Stimulated activated CD4-positive, alpha-beta T cell treated with anti-CD3 and anti-CD28 coated beads, TNF-alpha, amount 100 ng/mL, for 48 hours (primary cell): ENCODE data around the gene CEP112.
A peak's percentile ranks its signal among the peaks of the same experiment; 100 is the strongest.

Experiments used
- DNase-seq, 3 donors: peaks; one replicate each; pipeline ENCODE4 v3.0.0-alpha.2; 2020; ENCODE audit warnings: low read depth in 3 of 3

CEP112 gene

DNA sequence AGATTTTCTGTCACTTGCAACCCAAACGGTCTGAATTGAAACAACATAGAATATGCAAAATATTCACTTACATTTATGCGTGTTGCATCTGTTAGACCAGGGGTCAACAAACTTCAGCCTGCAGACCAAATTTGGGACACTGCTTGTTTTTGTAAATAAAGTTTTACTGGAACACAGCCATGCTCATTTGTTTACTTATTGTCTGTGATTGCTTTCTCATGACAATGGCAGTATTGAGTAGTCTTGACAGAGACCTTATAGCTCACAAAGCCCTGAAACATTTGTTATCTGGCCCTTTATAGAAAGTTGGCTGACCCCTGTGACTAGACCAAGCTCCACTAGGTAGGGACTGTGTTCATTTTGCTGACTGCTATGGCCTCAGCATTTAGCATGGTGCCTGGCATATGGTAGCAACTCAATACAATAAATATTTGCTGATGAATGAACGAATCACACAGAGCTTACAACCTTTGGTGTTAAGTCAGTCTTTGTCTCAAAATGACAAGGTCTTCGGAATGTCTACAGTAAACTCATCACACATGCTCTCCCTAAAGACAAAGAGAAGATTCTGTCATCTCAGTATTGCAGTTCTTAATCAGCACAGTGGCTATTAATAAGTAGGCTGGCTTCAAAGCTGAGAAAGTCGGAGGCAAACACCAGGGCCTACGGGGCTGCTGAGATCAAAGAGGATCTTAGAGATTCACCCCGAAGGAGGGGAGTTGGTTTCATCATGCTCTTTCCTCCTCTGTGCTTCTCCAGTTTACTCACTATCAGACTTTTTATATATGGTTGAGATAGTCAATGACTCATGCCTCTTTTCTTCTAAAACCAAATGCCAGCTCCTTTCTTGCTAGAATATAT lies 535.3 kb downstream of the CEP112 start:
- DNase-seq: peak; percentile 26 to 66 (median 30)

DNA sequence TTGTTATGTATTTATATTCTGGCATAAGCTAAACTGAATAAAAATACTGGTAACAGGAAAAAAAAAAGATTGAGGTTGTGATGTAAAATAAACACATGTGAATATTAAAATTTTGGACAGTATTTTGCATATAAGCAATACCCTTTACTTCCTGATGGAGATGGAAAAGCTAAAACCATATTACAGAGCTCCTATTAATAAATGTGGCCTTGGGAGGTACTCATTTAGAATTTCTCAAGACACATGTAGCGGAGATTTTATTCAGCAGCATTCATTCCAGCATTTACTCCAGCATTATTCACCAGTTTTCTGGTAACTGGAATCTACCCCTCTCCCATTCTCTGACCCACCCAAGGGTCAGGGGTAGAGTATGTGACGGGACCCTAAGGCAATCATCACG lies 536.2 kb downstream of the CEP112 start:
- DNase-seq: no peak

- no peak for DNase-seq
Observed at GRCh38 chr17:65644545-65644944, 547.4 kb downstream of the CEP112 start.

DNA sequence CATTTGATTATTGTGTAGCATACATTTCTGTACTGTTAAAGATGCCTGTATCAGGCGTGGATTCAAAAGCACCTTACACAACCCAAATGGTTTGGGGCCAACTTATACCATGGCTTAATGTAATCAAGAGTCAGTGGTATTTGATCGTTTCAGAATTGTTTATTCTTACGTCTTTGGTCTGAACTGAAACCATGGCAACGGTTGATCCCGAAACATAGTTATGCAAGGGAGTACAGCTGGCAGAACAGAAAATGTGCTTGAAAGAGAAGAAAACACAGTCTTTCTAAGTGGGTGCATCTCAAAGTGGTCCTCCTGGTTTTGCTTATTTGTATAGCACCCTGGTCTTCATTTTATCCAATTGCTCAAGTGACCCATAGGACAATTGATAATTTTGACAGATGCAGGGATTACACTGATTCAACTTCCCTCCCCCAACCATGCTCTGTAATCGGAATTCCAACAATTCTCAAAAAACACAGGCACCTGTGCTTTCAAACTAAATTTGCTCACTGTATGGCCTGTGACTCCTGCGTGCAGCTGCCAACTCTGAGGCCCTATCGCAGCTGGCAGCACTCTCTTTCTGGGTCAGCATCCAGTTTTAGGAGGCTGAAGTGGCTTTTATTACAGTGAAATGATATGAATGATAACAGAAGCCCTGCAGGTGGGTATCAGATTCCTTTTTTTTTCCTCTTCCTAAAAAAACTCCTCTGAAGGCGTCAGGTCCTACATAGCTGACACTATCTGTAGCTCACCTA lies 553.5 kb downstream of the CEP112 start:
- DNase-seq: no peak

GRCh38 chr17:65637786-65638185 lies 554.1 kb downstream of the CEP112 start:
- no peak for DNase-seq

DNA sequence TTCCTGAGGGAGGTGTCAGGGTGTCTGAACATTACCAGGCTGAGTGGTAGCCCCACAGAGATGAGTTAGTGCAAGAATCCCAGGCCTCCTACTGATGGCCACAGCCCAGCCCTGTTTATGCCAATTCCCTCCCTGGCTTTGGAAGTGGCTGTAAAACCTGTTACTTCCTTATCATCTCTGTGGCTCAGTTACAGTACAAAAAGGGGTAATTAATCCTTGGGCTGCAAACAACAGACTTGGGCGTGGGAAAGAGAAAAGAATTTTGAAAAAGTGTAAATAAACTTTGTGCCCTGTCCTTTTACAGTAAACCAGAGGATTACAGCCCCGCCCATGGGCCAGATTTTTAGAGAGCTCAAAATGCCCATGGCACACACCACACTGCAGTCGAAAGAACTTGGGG lies 557.4 kb downstream of the CEP112 start:
- no peak for DNase-seq

DNA sequence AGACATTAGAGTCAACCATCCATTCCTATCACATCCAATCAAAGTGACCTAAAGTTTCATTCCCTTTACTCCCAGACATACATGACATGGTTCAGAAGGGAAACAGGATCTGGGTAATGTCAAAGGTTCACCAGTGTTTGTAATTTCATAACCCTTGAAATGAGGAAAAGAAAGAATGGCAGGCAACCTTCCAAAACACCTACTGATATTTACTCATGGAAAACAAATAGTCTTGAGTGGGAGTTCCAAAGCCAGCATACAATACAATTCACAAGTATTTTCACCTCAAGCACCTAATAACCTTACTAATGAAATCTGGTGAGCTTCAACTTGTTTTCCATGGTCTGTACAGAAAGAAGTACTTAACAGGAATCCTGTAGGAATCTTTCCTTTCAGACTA lies 557.9 kb downstream of the CEP112 start:
- DNase-seq: no peak

DNA sequence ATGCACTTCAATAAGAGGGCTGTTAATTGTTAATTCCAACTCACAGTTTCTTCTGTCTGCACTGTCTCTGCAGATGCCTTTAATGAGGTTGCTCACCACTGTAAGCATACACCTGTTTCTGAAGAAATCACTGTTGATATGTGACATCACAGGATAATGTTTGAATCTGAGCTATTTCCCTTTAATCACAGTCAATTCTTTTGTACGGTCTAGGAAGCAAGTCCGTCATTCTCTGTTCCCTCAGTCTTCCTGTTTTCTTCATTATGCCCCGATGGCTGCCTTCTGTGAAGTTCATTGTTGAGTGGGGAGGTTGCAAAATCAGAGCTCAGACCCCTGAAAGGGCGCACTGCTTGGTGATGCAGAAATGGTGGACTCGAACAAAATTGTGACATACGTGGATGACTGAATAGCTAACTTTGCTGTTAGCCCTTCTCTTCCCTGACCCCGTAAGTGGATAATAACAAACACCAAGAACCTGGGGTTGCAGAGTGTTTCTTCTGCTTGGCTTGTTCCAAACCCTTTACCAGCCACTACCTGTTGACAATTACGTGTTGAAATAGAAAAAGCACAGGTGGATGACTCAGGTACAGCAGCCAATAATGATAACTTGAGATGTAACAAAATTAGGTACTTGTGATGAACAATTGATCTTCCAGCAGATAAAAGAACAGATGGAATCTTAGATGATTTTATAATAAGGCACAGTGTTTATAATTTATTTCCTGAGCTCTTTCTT lies 558.6 kb downstream of the CEP112 start:
- no peak for DNase-seq

- DNase-seq: no peak
Observed at GRCh38 chr17:65630502-65630901, 561.4 kb downstream of the CEP112 start.

DNA sequence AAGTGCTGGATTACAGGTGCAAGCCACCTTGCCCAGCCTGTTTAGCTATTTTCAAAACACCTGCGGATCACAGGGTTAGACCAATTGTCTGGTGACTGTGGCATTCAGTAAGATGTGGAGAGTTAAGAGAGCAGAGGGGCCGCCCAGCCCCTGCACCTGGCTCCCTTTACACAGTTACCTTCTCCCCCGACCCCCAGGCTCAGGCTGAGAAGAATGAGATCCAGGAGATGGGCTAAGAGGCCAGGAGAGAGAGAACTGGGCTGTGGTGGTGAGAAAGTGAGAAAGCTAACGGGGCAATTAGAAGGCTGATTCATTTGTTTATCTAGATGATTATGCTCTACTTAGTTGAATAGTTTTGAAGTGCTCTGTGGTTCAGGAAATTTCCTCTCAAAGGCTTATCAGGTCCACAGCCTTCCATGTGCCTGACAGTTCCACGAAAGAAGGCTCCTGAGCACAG lies 562.7 kb downstream of the CEP112 start:
- DNase-seq: no peak

DNA sequence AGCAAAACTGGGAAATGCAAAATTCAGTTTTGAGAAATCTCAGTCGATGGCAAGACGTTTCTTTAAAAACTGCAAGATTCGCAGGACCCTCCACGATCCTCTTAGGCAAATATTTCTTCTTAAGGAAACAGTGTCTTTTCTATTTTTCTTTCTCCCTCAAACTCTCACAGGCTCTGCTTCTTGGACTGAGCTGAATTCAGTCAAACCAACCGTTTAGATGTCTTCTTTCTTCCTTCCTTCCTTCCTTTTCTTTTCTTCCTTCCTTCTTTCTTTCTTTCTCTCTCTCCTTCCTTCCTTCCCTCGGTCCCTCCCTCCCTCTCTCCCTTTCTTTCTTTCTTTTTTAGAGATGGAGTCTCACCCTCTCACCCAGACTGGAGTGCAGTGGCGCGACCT lies 563.3 kb downstream of the CEP112 start:
- DNase-seq: no peak

DNA sequence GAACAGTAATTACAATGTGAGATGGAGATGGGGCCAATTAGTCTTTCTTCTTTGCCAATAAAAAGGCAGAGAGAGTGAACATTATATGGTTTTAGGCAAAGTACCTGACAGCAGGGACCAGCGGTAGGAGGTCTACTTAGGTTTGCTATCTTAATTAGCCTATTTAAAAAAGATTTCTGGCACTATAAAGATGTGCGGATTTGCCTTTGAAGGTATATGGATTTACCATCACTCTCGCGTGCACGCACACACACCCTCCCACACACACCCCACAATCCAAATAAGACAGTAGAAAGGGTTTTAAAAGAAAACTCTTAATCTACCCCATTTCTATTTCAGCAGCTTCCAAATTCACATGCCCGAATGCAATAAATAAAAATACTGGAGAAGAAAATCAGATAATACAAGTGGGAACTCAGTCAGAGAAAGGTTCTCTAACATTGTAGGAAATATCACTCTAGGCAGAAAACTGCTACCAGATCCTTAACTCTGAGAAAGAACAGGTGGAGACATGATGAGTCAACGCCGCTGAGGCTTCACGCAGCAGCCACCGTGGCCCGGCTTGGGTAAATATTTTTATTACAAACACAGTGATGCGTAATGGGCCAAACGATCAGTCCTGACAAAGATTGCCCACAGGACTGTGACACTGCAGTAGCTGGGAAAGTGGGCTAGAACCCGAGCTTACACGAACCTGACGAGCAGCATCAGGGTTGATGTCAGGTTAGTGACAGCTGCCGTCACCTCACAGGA lies 563.9 kb downstream of the CEP112 start:
- no peak for DNase-seq

- DNase-seq: no peak
Observed at GRCh38 chr17:65627108-65627507, 564.8 kb downstream of the CEP112 start.

GRCh38 chr17:65626451-65626850 lies 565.5 kb downstream of the CEP112 start:
- DNase-seq: no peak

- DNase-seq: no peak
Observed at GRCh38 chr17:65618516-65618915, 573.4 kb downstream of the CEP112 start.

GRCh38 chr17:65617496-65617895 lies 574.4 kb downstream of the CEP112 start:
- DNase-seq: no peak

- no peak for DNase-seq
Observed at GRCh38 chr17:65609749-65610148, 582.2 kb downstream of the CEP112 start.

DNA sequence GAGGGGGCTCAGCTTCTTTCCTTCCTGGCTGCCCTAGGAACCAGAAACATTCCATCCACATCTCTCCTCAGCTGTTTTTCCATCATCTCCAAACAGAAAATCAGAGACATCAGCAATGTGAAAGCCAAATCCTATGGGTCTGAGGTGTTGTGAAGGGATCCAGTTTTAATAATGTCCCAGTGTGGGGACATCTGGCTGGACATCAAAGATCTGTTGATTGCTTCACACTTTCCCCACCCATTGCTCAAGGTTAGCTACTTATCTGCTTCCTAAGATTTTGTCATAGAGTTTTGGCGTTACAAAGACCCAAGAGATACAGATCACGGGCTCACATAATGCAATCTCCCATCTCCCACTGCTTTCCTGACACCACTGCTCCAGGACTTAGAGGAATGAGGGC lies 582.6 kb downstream of the CEP112 start:
- DNase-seq: no peak

- no peak for DNase-seq
Observed at GRCh38 chr17:65604070-65604469, 587.9 kb downstream of the CEP112 start.

DNA sequence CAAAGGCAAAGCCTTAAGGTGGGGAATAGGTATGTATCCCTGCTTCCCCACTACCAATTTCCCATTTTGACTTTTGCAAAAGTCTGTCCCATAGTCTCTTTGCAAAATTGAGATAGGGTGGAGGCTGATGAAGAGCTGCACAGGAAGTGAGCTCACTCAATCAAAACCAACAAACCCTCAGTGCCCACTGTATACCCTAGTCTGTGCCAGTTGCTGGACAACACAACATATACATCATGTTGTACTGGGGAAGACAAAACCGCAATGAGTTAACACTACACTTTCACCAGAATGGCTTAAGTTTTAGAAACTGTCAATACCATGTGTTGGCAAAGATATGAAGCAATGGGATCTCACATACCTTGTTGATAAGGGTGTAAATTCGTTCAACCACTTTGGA lies 590.1 kb downstream of the CEP112 start:
- DNase-seq: no peak

DNA sequence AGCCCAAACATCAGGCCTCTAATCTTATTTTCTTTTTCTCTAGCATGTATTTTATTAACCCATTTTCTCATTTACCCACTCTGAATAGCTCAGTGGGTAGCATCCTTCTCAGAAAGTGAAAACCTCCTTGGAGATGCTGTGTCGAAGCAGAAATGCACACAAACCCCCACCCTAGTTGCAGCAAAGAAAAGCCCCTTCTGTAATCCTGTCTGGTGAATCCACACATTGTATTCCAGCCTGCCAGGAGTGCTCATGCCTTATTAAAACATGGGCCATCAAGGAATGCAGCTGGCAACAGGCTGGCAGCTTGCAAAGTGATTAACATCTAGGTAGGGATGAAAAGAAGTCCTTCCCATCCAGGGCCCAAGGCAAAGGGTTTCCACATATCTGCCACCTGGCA lies 590.8 kb downstream of the CEP112 start:
- no peak for DNase-seq

DNA sequence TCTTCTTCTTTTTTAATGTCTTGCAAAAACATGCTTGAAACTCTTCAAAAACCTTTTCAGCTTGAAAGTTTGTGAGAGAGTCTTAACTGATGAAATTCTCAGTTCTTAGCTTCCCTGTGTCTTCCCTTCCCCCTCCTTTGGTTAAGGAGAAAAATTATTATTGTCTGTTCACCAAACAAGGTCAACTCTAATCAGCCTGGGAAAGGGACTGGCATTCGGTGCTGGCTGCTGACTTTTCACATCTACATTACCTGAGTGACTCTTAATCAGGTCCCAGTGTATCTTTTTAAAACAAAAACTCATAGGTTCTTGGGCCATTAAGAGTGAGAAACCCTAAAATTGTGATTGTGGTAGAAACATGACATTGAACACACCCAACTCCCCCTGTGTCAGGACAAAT lies 591.4 kb downstream of the CEP112 start:
- DNase-seq: no peak
